Esophagus (tissue), 2 donors: ENCODE results near the gene NTSR1. TPM values are rescaled to one million over a fixed set of nuclear protein-coding genes. Genes with fewer than 3 reads are reported as not detected.
"Not testable (repeated sequence)": the region's sequence is repeated elsewhere in the genome, so short reads cannot be mapped to it uniquely, and the experiment has no call there.

ENCODE experiments used
- H3K27ac ChIP-seq, 2 donors: one replicate each; pipeline ENCODE4 v1.5.1; 2013; ENCODE audit warnings: low read depth in 2 of 2, mild to moderate bottlenecking in 2 of 2, inconsistent platforms in 1 of 2, low read length in 1 of 2, moderate library complexity in 1 of 2
- H3K27me3 ChIP-seq, 2 donors: one replicate each; pipeline ENCODE4 v1.6.1; 2013; ENCODE audit warnings: low read length in 2 of 2, control low read depth in 1 of 2, mild to moderate bottlenecking in 1 of 2; ENCODE audit not compliant: insufficient read depth in 2 of 2, control insufficient read depth in 1 of 2
- H3K36me3 ChIP-seq, 2 donors: one replicate each; pipeline ENCODE4 v1.6.1; 2013; ENCODE audit warnings: low read length in 1 of 2; ENCODE audit not compliant: control insufficient read depth in 2 of 2, insufficient read depth in 2 of 2
- H3K4me1 ChIP-seq, 2 donors: one replicate each; pipeline ENCODE4 v1.6.1; 2013; ENCODE audit warnings: low read length in 1 of 2; ENCODE audit not compliant: control insufficient read depth in 2 of 2, insufficient read depth in 2 of 2
- H3K4me3 ChIP-seq, 2 donors: one replicate each; pipeline ENCODE4 v1.5.1; 2013; ENCODE audit warnings: low read length in 2 of 2, mild to moderate bottlenecking in 2 of 2, low read depth in 1 of 2, moderate library complexity in 1 of 2
- H3K9me3 ChIP-seq, 2 donors: one replicate each; pipeline ENCODE4 v1.6.1; 2013; ENCODE audit warnings: mild to moderate bottlenecking in 2 of 2, low read depth in 1 of 2, low read length in 1 of 2, moderate library complexity in 1 of 2; ENCODE audit not compliant: control insufficient read depth in 2 of 2, insufficient read depth in 1 of 2
- WGBS, 2 donors: extraction: QIAGEN DNeasy Blood & Tissue Kit; methylation state at CpG; one replicate each; pipeline ENCODE4 v1.1.7; 2013; 5-methylcytosine and 5-hydroxymethylcytosine counted together
- polyA plus RNA-seq, 2 donors: library from polyadenylated mRNA; stranded (reverse); fragments of 200-250 nt; gene quantifications; one replicate each; pipeline ENCODE4 v1.2.3, GENCODE V29; 2013
- donor health status: healthy with polysubstance abuse.
- donor health status: Bipolar disorder and iron deficiency.

The NTSR1 gene
- polyA plus RNA-seq, 2 donors, result 0.02 TPM

DNA sequence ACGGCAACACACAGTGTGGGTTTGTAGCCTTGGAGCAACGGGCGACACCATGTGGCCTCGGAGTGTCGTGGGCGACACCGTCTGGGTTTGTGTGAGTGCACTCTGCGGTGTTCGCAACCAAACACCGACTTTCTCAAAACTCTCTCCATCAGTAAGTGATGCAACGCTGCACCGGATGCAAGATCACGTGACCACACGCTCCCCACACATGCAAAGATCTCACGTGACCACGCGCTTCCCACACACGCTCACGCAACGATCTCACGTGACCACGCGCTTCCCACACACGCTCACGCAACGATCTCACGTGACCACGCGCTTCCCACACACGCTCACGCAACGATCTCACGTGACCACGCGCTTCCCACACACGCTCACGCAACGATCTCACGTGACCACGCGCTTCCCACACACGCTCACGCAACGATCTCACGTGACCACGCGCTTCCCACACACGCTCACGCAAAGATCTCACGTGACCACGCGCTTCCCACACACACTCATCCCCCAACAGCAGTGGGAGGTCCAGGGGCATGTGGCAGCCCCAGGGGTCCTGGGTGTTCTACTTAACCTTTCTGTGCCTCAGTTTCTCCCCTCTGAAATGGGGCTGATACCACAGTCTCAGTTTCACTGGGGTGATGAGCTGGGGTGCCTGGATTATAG lies 24.8 kb upstream of the NTSR1 start:
- 95 to 96% methylated on average over 34 to 42 of the region's 52 CpGs for WGBS, 2 donors
- not testable (repeated sequence) for H3K9me3 ChIP-seq, H3K27ac ChIP-seq, H3K27me3 ChIP-seq, H3K36me3 ChIP-seq, H3K4me3 ChIP-seq
- peaks cover 6 to 13% of the 10 kb centered on the region in 2 donors for H3K4me1 ChIP-seq

DNA sequence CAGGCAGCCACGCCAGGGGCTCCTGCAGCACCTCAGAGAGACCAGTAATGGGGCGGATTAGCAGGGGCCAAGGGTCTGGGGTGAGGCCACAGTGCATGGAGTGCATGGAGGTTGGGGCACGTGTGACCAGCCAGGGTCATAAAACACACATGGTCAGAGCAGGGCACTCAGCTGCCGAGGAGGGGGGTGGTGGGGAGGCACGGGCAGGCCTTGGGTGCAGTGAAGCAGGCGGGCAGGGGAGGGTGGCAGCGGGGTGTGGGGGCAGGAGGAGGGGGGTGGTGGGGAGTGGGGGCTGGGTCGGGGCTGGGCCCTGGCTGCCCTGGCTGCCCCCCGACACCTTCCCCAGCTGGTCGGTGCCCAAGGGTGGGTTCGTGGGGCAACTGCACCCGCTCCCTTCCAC lies 23.7 kb upstream of the NTSR1 start:
- 62 to 71% methylated on average over 10 to 12 of the region's 12 CpGs for WGBS, 2 donors
- no peaks in the 10 kb centered on the region for H3K36me3 ChIP-seq
- peaks cover 0 to 2% of the 10 kb centered on the region in 2 donors for H3K9me3 ChIP-seq
- H3K27ac ChIP-seq, result no peak overlapping the region
- H3K27me3 ChIP-seq, result no peaks in the 10 kb centered on the region
- H3K4me1 ChIP-seq, result peaks cover 6 to 13% of the 10 kb centered on the region in 2 donors
- no peak overlapping the region for H3K4me3 ChIP-seq

DNA sequence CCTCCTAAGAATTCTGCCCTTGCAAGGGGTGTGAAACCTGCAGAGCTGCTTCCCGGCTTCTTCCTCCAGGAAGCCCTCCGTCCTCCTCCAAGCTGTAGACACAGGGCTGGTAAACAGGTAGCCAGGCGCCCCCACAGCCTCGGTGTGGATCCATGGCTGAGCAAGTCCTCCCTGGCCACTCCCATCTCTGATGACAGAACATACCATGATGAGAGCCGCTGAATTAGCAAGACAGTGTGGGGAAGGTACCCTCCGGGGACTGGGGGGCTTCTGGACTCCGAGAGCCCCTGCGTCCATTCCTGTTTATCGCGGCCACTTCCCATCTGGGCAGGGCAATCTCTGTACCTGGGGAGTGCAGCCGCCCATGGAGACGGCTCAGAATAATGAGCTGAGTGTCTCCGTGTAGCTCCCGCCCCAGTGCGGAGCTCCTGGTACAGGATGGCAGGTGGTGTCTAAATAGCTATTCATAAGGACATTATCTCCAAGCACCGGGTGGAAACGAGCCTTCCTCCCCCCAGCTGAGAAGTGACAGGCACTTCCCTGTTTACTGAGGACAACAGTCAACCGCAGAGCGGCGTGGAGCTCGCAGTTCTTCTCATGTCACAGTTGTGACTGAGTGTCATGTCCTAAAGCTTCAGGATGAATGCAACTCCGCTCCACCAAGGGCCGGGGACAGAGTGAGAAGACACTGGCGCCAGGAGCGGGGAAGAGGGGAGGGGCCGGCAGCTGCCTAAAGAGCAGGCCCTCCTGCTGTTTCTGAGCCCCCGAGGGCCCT lies 22.7 kb upstream of the NTSR1 start:
- Histone ChIP-seq H3K4me3 (no peak overlapping the region), H3K9me3 (peaks cover 0 to 2% of the 10 kb centered on the region in 2 donors), H3K4me1 (peaks cover 6 to 13% of the 10 kb centered on the region in 2 donors), H3K36me3 (no peaks in the 10 kb centered on the region), H3K27ac (no peak overlapping the region), H3K27me3 (no peaks in the 10 kb centered on the region)
- 24 to 35% methylated on average over 27 of the region's 27 CpGs for WGBS, 2 donors

DNA sequence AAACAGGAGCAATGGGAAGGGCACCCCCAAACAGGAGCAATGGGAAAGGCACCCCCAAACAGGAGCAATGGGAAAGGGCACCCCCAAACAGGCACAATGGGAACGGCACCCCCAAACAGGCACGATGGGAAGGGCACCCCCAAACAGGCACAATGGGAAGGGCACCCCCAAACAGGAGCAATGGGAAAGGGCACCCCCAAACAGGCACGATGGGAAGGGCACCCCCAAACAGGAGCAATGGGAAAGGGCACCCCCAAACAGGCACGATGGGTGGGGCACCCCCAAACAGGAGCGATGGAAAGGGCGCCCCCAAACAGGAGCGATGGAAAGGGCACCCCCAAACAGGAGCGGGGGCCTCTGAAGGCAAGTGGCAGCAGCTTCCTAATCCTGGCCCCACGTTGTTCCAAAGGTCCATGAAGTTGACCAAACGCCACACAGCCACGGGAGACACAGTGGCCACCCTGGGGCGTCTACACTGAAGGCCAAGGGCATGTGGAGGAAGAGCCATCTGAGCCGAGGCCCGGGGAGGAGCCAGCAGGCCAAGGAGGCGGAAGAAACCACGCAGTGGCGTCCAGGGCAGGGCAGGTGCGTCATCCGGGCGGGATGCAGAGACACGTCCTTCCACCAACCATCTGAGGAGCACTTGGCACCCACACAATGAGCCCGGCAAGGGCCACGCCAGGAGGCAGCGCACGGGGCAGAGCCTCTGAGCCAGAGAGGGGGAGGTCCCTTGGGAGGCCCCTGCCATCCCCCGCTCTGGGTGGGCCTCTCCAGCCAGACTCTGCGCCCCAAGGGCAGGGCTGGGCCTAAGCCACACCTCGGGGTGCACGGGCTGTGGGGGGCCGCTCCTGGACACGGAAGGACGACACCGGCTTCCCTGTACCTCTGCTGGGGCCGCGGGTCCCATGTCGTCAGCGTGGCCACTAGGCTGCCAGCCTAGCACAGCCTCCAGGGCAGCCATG lies 21.5 kb upstream of the NTSR1 start:
- Histone ChIP-seq H3K4me3 (no peak overlapping the region), H3K4me1 (peaks cover 6 to 13% of the 10 kb centered on the region in 2 donors), H3K36me3 (no peaks in the 10 kb centered on the region), H3K9me3 (peaks cover 0 to 2% of the 10 kb centered on the region in 2 donors), H3K27me3 (no peaks in the 10 kb centered on the region), H3K27ac (no peak overlapping the region)
- WGBS, 2 donors, result 75 to 76% methylated on average over 35 to 37 of the region's 37 CpGs

DNA sequence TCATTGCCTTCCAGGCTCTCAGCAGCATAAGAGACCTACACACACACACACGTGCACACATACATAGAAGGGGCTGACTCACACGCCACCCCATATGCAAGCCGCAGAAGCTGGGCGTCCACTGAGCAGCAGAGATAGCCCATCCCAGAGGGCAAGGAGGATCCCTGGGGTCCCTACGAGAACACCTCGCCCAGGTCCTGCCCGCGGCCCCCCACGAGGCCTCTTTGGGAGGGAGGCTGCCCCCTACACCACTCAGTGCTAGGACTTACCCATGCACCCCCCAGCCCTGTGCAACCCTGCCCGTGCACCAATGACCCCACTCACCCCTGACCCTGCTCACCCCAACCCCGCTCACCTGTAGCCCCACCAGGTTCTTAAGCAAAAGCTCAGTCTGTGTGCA lies 20.6 kb upstream of the NTSR1 start:
- WGBS, 2 donors, result 89 to 94% methylated on average over 11 of the region's 11 CpGs
- H3K36me3 ChIP-seq, result no peaks in the 10 kb centered on the region
- H3K27me3 ChIP-seq, result no peaks in the 10 kb centered on the region
- H3K27ac ChIP-seq, result no peak overlapping the region
- peaks cover 6 to 12% of the 10 kb centered on the region in 2 donors for H3K4me1 ChIP-seq
- no peaks in the 10 kb centered on the region for H3K9me3 ChIP-seq
- H3K4me3 ChIP-seq, result no peak overlapping the region

DNA sequence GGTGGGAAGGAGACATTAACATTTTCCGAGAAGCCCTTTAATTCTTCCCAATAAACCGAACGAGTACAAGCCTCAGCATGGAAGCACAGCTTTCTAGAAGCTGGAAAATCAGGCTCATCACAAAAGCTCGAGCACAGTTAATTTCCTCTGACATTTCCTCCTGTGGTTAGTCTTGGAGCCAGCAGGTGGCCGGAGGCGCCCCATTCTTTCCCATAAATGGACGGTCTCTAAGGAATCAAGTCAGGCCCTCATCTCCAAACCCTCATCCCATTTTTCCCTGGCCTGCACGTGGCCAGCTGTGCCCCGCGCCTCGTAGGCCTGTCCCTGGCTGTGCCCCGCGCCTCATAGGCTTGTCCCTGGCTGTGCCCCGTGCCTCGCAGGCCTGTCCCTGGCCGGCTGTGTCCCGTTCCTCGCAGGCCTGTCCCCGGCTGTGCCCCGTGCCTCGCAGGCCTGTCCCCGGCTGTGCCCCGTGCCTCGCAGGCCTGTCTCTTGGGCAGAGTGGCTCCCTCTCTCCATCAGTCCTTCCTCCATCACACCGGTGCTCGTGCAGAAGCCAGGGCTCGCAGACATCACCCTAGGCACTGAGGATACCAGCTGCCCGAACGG lies 19.7 kb upstream of the NTSR1 start:
- Histone ChIP-seq H3K4me1 (peaks cover 6 to 12% of the 10 kb centered on the region in 2 donors), H3K27ac (no peak overlapping the region), H3K36me3 (no peaks in the 10 kb centered on the region), H3K9me3 (no peaks in the 10 kb centered on the region), H3K4me3 (no peak overlapping the region), H3K27me3 (no peaks in the 10 kb centered on the region)
- WGBS, 2 donors, result 72 to 73% methylated on average over 29 of the region's 29 CpGs

DNA sequence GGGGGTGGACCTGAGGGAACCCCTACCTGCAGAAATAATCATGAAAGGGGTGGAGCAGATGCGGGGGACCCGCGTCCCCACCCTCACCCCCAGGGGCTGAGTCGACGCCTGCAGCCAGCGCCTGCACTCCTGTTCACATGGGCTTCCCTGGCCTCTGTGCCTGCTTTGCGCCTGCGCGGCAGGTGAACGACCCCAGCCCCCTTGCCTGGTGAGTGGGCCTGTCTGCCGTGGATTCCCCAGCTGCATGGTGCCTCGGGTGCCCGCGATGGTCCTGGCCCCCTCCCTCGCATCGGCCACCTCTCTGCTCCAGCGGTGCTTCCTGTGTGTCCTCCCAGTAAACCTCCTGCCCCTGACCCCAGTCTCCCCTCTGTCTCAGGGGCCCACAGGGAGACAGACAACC lies 18.8 kb upstream of the NTSR1 start:
- Histone ChIP-seq H3K36me3 (no peaks in the 10 kb centered on the region), H3K27ac (no peak overlapping the region), H3K9me3 (no peaks in the 10 kb centered on the region), H3K27me3 (no peaks in the 10 kb centered on the region), H3K4me3 (no peak overlapping the region), H3K4me1 (peaks cover 6 to 12% of the 10 kb centered on the region in 2 donors)
- WGBS, 2 donors, result 80 to 86% methylated on average over 17 of the region's 17 CpGs

DNA sequence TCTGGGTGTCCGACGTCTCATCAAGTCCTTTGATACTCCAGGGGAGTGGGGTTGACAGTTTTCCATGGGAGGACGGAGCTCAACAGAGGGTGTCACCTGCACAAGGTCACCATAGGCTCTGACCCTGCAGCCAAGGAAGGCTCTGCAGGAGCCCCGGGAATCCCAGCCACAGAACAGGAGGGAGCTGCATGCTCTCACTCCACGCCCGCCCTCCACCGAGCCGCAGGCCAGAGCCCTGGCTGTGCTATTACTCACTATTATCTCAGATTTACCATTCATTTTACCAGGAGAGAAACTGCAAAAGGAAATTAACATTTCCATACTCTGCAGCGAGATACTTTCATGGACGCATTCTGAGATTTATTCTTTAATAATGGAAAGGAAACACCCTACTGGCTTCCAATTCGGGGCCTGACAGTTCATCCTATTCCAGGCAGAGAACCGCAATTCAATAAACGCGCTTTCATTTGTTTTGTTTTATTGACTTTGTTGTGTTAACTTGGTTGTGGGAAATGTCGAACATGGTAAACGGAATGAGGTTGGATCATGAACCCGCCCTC lies 18.3 kb upstream of the NTSR1 start:
- peaks cover 6 to 12% of the 10 kb centered on the region in 2 donors for H3K4me1 ChIP-seq
- H3K27me3 ChIP-seq, result no peaks in the 10 kb centered on the region
- H3K27ac ChIP-seq, result no peak overlapping the region
- H3K36me3 ChIP-seq, result no peaks in the 10 kb centered on the region
- no peak overlapping the region for H3K4me3 ChIP-seq
- no peaks in the 10 kb centered on the region for H3K9me3 ChIP-seq
- WGBS, 2 donors, result 77 to 78% methylated on average over 17 of the region's 17 CpGs

DNA sequence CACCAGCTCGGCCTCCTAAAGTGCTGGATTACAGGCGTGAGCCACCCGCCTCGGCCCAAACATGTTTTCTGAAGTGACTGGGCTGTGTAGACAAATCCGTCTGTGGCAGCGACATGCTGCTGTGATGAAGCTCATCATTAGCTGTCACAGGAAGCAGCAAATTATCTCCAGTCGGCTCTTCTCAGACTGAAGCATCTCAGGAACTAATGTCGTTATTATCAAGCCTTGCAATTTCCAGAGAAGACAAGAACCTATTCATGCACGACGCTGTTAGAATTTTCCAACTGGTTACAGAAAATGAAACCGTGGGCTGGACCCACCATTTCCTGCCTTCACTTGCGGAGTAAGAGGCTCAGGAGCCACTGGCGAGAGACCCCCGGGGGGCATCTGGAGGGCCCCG lies 17.1 kb upstream of the NTSR1 start:
- WGBS, 2 donors, result 75 to 78% methylated on average over 15 of the region's 15 CpGs
- Histone ChIP-seq H3K36me3 (no peaks in the 10 kb centered on the region), H3K4me3 (no peak overlapping the region), H3K27ac (no peak overlapping the region), H3K9me3 (no peaks in the 10 kb centered on the region), H3K27me3 (no peaks in the 10 kb centered on the region), H3K4me1 (peaks cover 5 to 6% of the 10 kb centered on the region in 2 donors)
